HEK293 (cell line): ENCODE results near the gene CIC.

Experiments used
- CTCF ChIA-PET: fragments of 350-600 bp; formaldehyde crosslinking; extraction: SDS; loops from one replicate; lab custom pipeline; 2021; ENCODE audit warnings: antibody characterized with exemption; lab: Yijun Ruan, JAX
- POLR2A ChIA-PET: fragments of 300-600 bp; formaldehyde crosslinking; extraction: SDS; loops from one replicate; lab custom pipeline; 2020; ENCODE audit warnings: antibody characterized with exemption, inconsistent platforms; lab: Yijun Ruan, JAX
- H3K27ac ChIP-seq: fragments of 200-500 bp; sonication (Bioruptor generic); 2 replicates; pipeline ENCODE4 v1.5.1; 2014; ENCODE audit warnings: low read depth, low read length, control low read depth, inconsistent platforms; ENCODE audit errors: extremely low read depth
- H3K36me3 ChIP-seq, 2 experiments: fragments of 200-500 bp in 1 of 2; sonication (Bioruptor generic) in 1 of 2; 1 replicate in 1 of 2; 2 replicates in 1 of 2; pipeline ENCODE4 v1.5.1; 2014 to 2017; ENCODE audit warnings: inconsistent platforms in 2 of 2, low read length in 2 of 2; ENCODE audit not compliant: control insufficient read depth in 2 of 2, insufficient read depth in 1 of 2
- H3K4me1 ChIP-seq: fragments of 200-500 bp; sonication (Bioruptor generic); 2 replicates; pipeline ENCODE4 v1.5.1; 2014; ENCODE audit warnings: mild to moderate bottlenecking, low read length, inconsistent platforms; ENCODE audit not compliant: control insufficient read depth, insufficient read depth
- H3K4me3 ChIP-seq: 2 replicates; pipeline ENCODE4 v1.5.1; 2011; ENCODE audit warnings: low read depth, mild to moderate bottlenecking, control low read depth, low read length, moderate library complexity
- H3K9me3 ChIP-seq: fragments of 200-500 bp; sonication (Bioruptor generic); 2 replicates; pipeline ENCODE4 v1.5.1; 2014; ENCODE audit warnings: low read depth, low read length, inconsistent platforms; ENCODE audit not compliant: control insufficient read depth, insufficient read depth
- KLF8 ChIP-seq: fragments of 450-650 bp; formaldehyde crosslinking; IDR thresholded peaks from 2 replicates; pipeline ENCODE4 v1.5.1; 2016; ENCODE audit warnings: missing biosample characterization, missing genetic modification characterization
- PBX3 ChIP-seq: sonication (generic); formaldehyde crosslinking; IDR thresholded peaks from 2 replicates; pipeline ENCODE4 v1.8.1; 2022; ENCODE audit warnings: mild to moderate bottlenecking, moderate library complexity, missing genetic modification reagents
- PRDM1 ChIP-seq: fragments of 450-650 bp; formaldehyde crosslinking; IDR thresholded peaks from 2 replicates; pipeline ENCODE4; 2016; ENCODE audit warnings: missing biosample characterization, missing genetic modification characterization
- PRDM6 ChIP-seq: fragments of 450-650 bp; formaldehyde crosslinking; IDR thresholded peaks from 2 replicates; pipeline ENCODE4 v1.5.1; 2017; ENCODE audit warnings: missing biosample characterization, missing genetic modification characterization
- REST ChIP-seq: fragments of 450-650 bp; formaldehyde crosslinking; IDR thresholded peaks from 2 replicates; pipeline ENCODE4 v1.5.1; 2016; ENCODE audit warnings: missing biosample characterization, missing genetic modification characterization
- ZBTB1 ChIP-seq: fragments of 450-650 bp; formaldehyde crosslinking; IDR thresholded peaks from 2 replicates; pipeline ENCODE4 v1.5.1; 2016; ENCODE audit warnings: missing biosample characterization, missing genetic modification characterization
- ZEB2 ChIP-seq: fragments of 450-650 bp; formaldehyde crosslinking; IDR thresholded peaks from 2 replicates; pipeline ENCODE4 v1.5.1; 2016; ENCODE audit warnings: missing biosample characterization, missing genetic modification characterization
- ZNF121 ChIP-seq: fragments of 450-650 bp; formaldehyde crosslinking; IDR thresholded peaks from 2 replicates; pipeline ENCODE4 v1.5.1; 2016; ENCODE audit warnings: missing biosample characterization, missing genetic modification characterization
- ZNF18 ChIP-seq: fragments of 450-650 bp; formaldehyde crosslinking; IDR thresholded peaks from 2 replicates; pipeline ENCODE4 v1.5.1; 2016; ENCODE audit warnings: missing biosample characterization, missing genetic modification characterization
- ZNF292 ChIP-seq: fragments of 450-650 bp; formaldehyde crosslinking; IDR thresholded peaks from 2 replicates; pipeline ENCODE4 v1.5.1; 2016; ENCODE audit warnings: low read depth, missing biosample characterization, missing genetic modification characterization, borderline replicate concordance
- ZNF433 ChIP-seq: fragments of 450-650 bp; formaldehyde crosslinking; IDR thresholded peaks from 2 replicates; pipeline ENCODE4 v1.5.1; 2016; ENCODE audit warnings: missing biosample characterization, missing genetic modification characterization, low read depth
- ZNF518A ChIP-seq: fragments of 450-650 bp; formaldehyde crosslinking; conservative IDR thresholded peaks from 2 replicates; pipeline ENCODE4 v1.5.1; 2016; ENCODE audit warnings: low read depth, missing biosample characterization, missing genetic modification characterization
- ZNF549 ChIP-seq: fragments of 450-650 bp; IDR thresholded peaks from 2 replicates; pipeline ENCODE4 v1.5.1; 2018; ENCODE audit warnings: missing biosample characterization, missing genetic modification characterization, mild to moderate bottlenecking, inconsistent platforms, moderate library complexity
- ZNF621 ChIP-seq: fragments of 450-650 bp; formaldehyde crosslinking; IDR thresholded peaks from 2 replicates; pipeline ENCODE4 v1.5.1; 2017; ENCODE audit warnings: missing biosample characterization, missing genetic modification characterization
- ZNF626 ChIP-seq: fragments of 450-650 bp; sonication (Bioruptor Pico); formaldehyde crosslinking; IDR thresholded peaks from 2 replicates; pipeline ENCODE4 v1.5.1; 2018; ENCODE audit warnings: missing biosample characterization, missing genetic modification characterization, inconsistent platforms
- ZNF692 ChIP-seq: fragments of 450-650 bp; formaldehyde crosslinking; IDR thresholded peaks from 2 replicates; pipeline ENCODE4 v1.5.1; 2016; ENCODE audit warnings: missing biosample characterization, missing genetic modification characterization
- ZNF704 ChIP-seq: fragments of 450-650 bp; formaldehyde crosslinking; IDR thresholded peaks from 2 replicates; pipeline ENCODE4 v1.5.1; 2016; ENCODE audit warnings: missing biosample characterization, missing genetic modification characterization
- ZNF747 ChIP-seq: fragments of 450-650 bp; formaldehyde crosslinking; IDR thresholded peaks from 2 replicates; pipeline ENCODE4 v1.5.1; 2016; ENCODE audit warnings: missing biosample characterization, missing genetic modification characterization
- ZNF768 ChIP-seq: fragments of 450-650 bp; formaldehyde crosslinking; IDR thresholded peaks from 2 replicates; pipeline ENCODE4 v1.5.1; 2018; ENCODE audit warnings: missing biosample characterization, mild to moderate bottlenecking, missing genetic modification characterization

CIC gene

GRCh38 chr19:42332059-42332458 is 63.0 kb downstream of the CIC start:
- POLR2A ChIA-PET: no interaction called here
- H3K36me3 ChIP-seq: peaks cover 20 to 39% of the 10 kb centered on the region in 2 experiments
- no peak for TF ChIP-seq ZNF518A (tag by site-specific recombination)
- no peak for TF ChIP-seq ZNF692 (tag by site-specific recombination)
- TF ChIP-seq PBX3 (CRISPR knock-in tag): no peak
- no peak for TF ChIP-seq ZNF621
- no peak for TF ChIP-seq ZEB2
- no peak for TF ChIP-seq ZNF626
- no peak for TF ChIP-seq ZNF549 (tag by site-specific recombination)
- no peak for TF ChIP-seq ZNF18 (tag by site-specific recombination)
- no peak for TF ChIP-seq ZBTB1 (tag by site-specific recombination)
- TF ChIP-seq ZNF433 (tag by site-specific recombination): no peak
- TF ChIP-seq ZNF704 (tag by site-specific recombination): no peak
- TF ChIP-seq KLF8 (tag by site-specific recombination): no peak
- TF ChIP-seq PRDM1 (tag by site-specific recombination): no peak
- TF ChIP-seq, all 188 proteins: peak for 0
- Histone ChIP-seq H3K4me3 (no peak overlapping the region), H3K27ac (no peak overlapping the region), H3K4me1 (peaks cover 33% of the 10 kb centered on the region), H3K9me3 (no peaks in the 10 kb centered on the region)
- CTCF ChIA-PET: interaction anchor here (0.6 to 2.6 kb wide), 5 partner anchors 8 to 332 kb away, joined by 3 to 12 read pairs (median 4); no protein-coding TSS in a partner anchor

- Histone ChIP-seq H3K4me3 (no peak overlapping the region), H3K36me3 (peaks cover 29 to 41% of the 10 kb centered on the region in 2 experiments), H3K9me3 (no peaks in the 10 kb centered on the region), H3K27ac (0 out of 2 replicates have a peak overlapping the region, but pooled peaks have one; percentile 41), H3K4me1 (peaks cover 24% of the 10 kb centered on the region)
- POLR2A ChIA-PET: interaction anchor here (0.5 to 1.1 kb wide), 2 partner anchors 64 to 82 kb away, joined by 3 to 5 read pairs; no protein-coding TSS in a partner anchor
- CTCF ChIA-PET: interaction anchor here (0.5 to 0.6 kb wide), 2 partner anchors 29 to 88 kb away, joined by 3 read pairs; no protein-coding TSS in a partner anchor
- TF ChIP-seq KLF8 (tag by site-specific recombination): no peak
- TF ChIP-seq ZNF292: no peak
- no peak for TF ChIP-seq ZNF768 (tag by site-specific recombination)
- no peak for TF ChIP-seq ZNF747 (tag by site-specific recombination)
- no peak for TF ChIP-seq PRDM6 (tag by site-specific recombination)
- no peak for TF ChIP-seq ZNF121 (tag by site-specific recombination)
- TF ChIP-seq REST: no peak
Measured at GRCh38 chr19:42333018-42333417, 64.0 kb downstream of the CIC start.
